Inflammatory macrophage (primary cell): ENCODE measurements around the gene RAB22A.

Source experiments
- DNase-seq, 2 donors: peaks; one replicate each; pipeline ENCODE4 v3.0.0-alpha.2; 2020 to 2022

The RAB22A gene

GRCh38 chr20:58416835-58417234 is 107.3 kb downstream of the RAB22A start:
- DNase-seq, result no peak
